Right lobe of liver (tissue), 4 donors: ENCODE results near the gene HNRNPA3.

ENCODE experiments used
- CTCF ChIP-seq, 4 donors: fragments of 200-600 bp in 3 of 4; fragments of 450-650 bp in 1 of 4; IDR thresholded peaks; one replicate each; pipeline versions ENCODE4 v1.5.1 to v1.8.0; 2016 to 2022; ENCODE audit warnings: antibody characterized with exemption in 4 of 4, mild to moderate bottlenecking in 2 of 4
- POLR2A ChIP-seq: fragments of 450-650 bp; IDR thresholded peaks from one replicate; pipeline ENCODE4 v1.6.1; 2017; ENCODE audit warnings: antibody characterized with exemption, mild to moderate bottlenecking
- donor health status: DM: no; HTN: no; CAD: no.
- donor health status: DM: no; HTN: no; CAD: no.
- donor health status: DM: no; HTN: yes; CAD: no.

- TF ChIP-seq POLR2A: no peak
- no peak for TF ChIP-seq CTCF (IDR thresholded peaks at IDR 0.05)
Observed at GRCh38 chr2:177257471-177257870, 44.9 kb downstream of the HNRNPA3 start.
